ENCODE measurements around the gene COL4A2. TPM values are rescaled to one million over a fixed set of nuclear protein-coding genes. Genes with fewer than 3 reads are reported as not detected.
"Not testable (repeated sequence)": the region's sequence is repeated elsewhere in the genome, so short reads cannot be mapped to it uniquely, and the experiment has no call there.

Gene COL4A2
- polyA plus RNA-seq, 1 donor (not counting 4 experiments of a cell fraction or from before 2014, with no cell fraction given): 30.7 TPM

DNA sequence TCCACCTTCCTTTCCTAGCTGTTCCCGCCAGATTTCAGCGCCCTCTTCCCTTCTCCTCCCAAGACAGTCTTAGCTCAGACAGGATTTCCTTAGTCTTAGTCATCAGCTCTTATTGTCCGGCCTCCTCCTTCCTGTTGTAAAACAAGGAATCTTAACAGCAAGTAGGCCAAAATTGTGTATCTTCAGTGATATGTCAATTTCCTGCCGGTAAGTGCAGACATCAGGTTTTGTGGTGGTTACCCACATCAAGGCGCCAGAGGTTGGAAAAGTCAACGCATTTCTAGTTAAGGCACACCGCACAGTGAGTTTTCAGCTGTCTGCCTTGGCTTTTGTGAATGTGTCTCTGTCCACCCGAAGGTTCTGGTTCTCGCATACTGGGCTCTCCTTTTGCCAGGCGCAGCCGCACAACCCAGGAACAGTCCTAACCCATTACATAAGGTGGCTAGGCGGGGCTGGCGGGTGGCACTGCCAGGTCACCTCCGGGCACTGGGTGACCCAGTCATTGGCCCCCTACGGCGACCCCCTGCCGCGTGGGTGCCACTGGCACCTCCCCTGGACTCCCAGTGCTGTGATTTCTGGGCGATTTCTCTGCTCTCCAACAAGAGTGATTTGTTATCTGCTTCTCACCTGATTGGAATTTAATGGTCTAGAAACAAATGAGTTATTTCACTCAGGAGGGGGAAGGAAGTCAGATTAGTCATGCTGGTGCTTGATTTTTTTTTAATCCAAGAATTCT is 12.9 kb downstream of the COL4A2 start:
- no peaks in the 10 kb centered on the region for H3K9me1 ChIP-seq (ENCODE audit: control insufficient read depth, extremely low read depth, insufficient read depth, low read length)
- no peaks in the 10 kb centered on the region for H3K9me3 ChIP-seq (ENCODE audit: control insufficient read depth, low read depth, low read length)
- peak overlapping the region; percentile 64 for H3K9ac ChIP-seq (ENCODE audit: control insufficient read depth, extremely low read depth, insufficient read depth, low read length)
- H3K4me3 ChIP-seq (ENCODE audit: control insufficient read depth in 2 of 3, extremely low read depth in 1 of 3, insufficient read depth in 2 of 3, low read depth in 1 of 3, low read length in 3 of 3): peak overlapping the region; percentile 19 to 58 (median 56)
- H4K20me1 ChIP-seq (ENCODE audit: control insufficient read depth, extremely low read depth, insufficient read depth, low read length): no peaks in the 10 kb centered on the region
- H2AFZ ChIP-seq (ENCODE audit: control insufficient read depth, low read length): peak overlapping the region; percentile 33
- H3K36me3 ChIP-seq (ENCODE audit: control insufficient read depth in 2 of 2, extremely low read depth in 1 of 2, insufficient read depth in 2 of 2, low read length in 2 of 2): peaks cover 2 to 8% of the 10 kb centered on the region in 2 experiments
- dilution Hi-C loops (cut with MboI; ENCODE audit: extremely low pct_ligation_motif_present, low sequenced_read_pairs): no loop called here
- H3K27ac ChIP-seq (ENCODE audit: control insufficient read depth, insufficient read depth, low read length): peak overlapping the region; percentile 95
- no peak for DNase-seq (ENCODE audit: low read depth, low spot score)
- H3K4me1 ChIP-seq (ENCODE audit: control insufficient read depth, extremely low read depth, insufficient read depth, low read length): peaks cover 26% of the 10 kb centered on the region
- H3K4me2 ChIP-seq (ENCODE audit: control insufficient read depth, extremely low read depth, insufficient read depth, low read depth, low read length): peak overlapping the region; percentile 92
- peak; percentile 94 for FAIRE-seq
- TF ChIP-seq EZH2 (IDR thresholded peaks at IDR 0.05; ENCODE audit: low read length): no peak
- TF ChIP-seq, protein P1, sequence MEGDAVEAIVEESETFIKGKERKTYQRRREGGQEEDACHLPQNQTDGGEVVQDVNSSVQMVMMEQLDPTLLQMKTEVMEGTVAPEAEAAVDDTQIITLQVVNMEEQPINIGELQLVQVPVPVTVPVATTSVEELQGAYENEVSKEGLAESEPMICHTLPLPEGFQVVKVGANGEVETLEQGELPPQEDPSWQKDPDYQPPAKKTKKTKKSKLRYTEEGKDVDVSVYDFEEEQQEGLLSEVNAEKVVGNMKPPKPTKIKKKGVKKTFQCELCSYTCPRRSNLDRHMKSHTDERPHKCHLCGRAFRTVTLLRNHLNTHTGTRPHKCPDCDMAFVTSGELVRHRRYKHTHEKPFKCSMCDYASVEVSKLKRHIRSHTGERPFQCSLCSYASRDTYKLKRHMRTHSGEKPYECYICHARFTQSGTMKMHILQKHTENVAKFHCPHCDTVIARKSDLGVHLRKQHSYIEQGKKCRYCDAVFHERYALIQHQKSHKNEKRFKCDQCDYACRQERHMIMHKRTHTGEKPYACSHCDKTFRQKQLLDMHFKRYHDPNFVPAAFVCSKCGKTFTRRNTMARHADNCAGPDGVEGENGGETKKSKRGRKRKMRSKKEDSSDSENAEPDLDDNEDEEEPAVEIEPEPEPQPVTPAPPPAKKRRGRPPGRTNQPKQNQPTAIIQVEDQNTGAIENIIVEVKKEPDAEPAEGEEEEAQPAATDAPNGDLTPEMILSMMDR (optimal IDR thresholded peaks at IDR 0.05 in 1 of 3, IDR thresholded peaks at IDR 0.05 in 1 of 3, conservative IDR thresholded peaks at IDR 0.05 in 1 of 3; ENCODE audit: extremely low read depth in 1 of 3, insufficient read depth in 2 of 3, low read length in 3 of 3): no peak
- no peaks in the 10 kb centered on the region for H3K27me3 ChIP-seq (ENCODE audit: control insufficient read depth, extremely low read depth, insufficient read depth, low read length)
- H3K79me2 ChIP-seq (ENCODE audit: control insufficient read depth, insufficient read depth, low read length): peaks cover 74% of the 10 kb centered on the region

DNA sequence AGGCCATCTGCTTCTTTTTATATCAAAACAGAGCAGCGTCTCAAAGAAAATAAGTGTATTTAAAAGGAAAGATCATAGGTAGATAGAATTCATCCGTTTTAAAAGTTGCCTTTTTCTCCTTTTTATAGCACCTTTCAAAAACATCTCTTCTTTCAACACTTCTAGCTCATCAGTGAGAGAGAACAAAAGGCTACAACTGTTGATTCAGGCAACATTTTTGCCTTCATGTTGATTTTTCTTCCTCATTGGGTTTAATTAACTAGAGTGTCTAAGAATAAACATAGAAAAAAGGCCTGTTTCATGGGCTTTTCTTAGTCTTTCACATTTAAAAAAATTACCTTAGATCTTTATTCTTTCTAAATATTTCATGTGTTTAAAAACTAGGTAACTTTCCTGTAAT is 13.6 kb downstream of the COL4A2 start:
- Histone ChIP-seq H4K20me1 (ENCODE audit: control insufficient read depth, extremely low read depth, insufficient read depth, low read length) (no peaks in the 10 kb centered on the region), H2AFZ (ENCODE audit: control insufficient read depth, low read length) (no peak overlapping the region), H3K9me1 (ENCODE audit: control insufficient read depth, extremely low read depth, insufficient read depth, low read length) (no peaks in the 10 kb centered on the region)

DNA sequence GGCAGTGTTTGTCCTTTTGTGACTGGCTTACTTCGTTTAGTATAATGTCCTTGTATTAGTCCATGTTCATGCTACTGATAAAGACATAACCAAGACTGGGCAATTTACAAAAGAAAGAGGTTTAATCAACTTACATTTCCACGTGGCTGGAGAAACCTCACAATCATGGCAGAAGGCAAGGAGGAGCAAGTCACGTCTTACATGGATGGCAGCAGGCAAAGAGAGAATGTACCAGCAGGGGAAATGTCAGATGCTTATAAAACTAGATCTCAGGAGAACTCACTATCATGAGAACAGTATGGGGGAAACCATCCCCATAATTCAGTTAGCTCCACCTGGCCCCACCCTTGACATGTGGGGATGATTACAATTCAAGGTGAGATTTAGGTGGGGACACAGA is 14.5 kb downstream of the COL4A2 start:
- peak; percentile 32 for FAIRE-seq
- dilution Hi-C loops (cut with MboI; ENCODE audit: extremely low pct_ligation_motif_present, low sequenced_read_pairs); H3K9me1 ChIP-seq (ENCODE audit: control insufficient read depth, extremely low read depth, insufficient read depth, low read length); H2AFZ ChIP-seq (ENCODE audit: control insufficient read depth, low read length); DNase-seq (ENCODE audit: low read depth, low spot score); H3K27me3 ChIP-seq (ENCODE audit: control insufficient read depth, extremely low read depth, insufficient read depth, low read length); H3K9ac ChIP-seq (ENCODE audit: control insufficient read depth, extremely low read depth, insufficient read depth, low read length); H3K36me3 ChIP-seq (ENCODE audit: control insufficient read depth in 2 of 2, extremely low read depth in 1 of 2, insufficient read depth in 2 of 2, low read length in 2 of 2); H3K27ac ChIP-seq (ENCODE audit: control insufficient read depth, insufficient read depth, low read length); H3K4me3 ChIP-seq (ENCODE audit: control insufficient read depth in 2 of 3, extremely low read depth in 1 of 3, insufficient read depth in 2 of 3, low read depth in 1 of 3, low read length in 3 of 3); H4K20me1 ChIP-seq (ENCODE audit: control insufficient read depth, extremely low read depth, insufficient read depth, low read length); H3K9me3 ChIP-seq (ENCODE audit: control insufficient read depth, low read depth, low read length); H3K4me2 ChIP-seq (ENCODE audit: control insufficient read depth, extremely low read depth, insufficient read depth, low read depth, low read length): not testable (repeated sequence)
- Histone ChIP-seq H3K79me2 (ENCODE audit: control insufficient read depth, insufficient read depth, low read length) (peaks cover 75% of the 10 kb centered on the region), H3K4me1 (ENCODE audit: control insufficient read depth, extremely low read depth, insufficient read depth, low read length) (peaks cover 26% of the 10 kb centered on the region)

More for the DNA sequence above, 13.6 kb downstream of the COL4A2 start:
- DNase-seq (ENCODE audit: low read depth, low spot score) (no peak), FAIRE-seq (no peak)
- dilution Hi-C loops (cut with MboI; ENCODE audit: extremely low pct_ligation_motif_present, low sequenced_read_pairs): no loop called here
- Histone ChIP-seq H3K27ac (ENCODE audit: control insufficient read depth, insufficient read depth, low read length) (peak overlapping the region; percentile 95), H3K36me3 (ENCODE audit: control insufficient read depth in 2 of 2, extremely low read depth in 1 of 2, insufficient read depth in 2 of 2, low read length in 2 of 2) (peaks cover 2 to 8% of the 10 kb centered on the region in 2 experiments), H3K9ac (ENCODE audit: control insufficient read depth, extremely low read depth, insufficient read depth, low read length) (peak overlapping the region; percentile 64), H3K27me3 (ENCODE audit: control insufficient read depth, extremely low read depth, insufficient read depth, low read length) (no peaks in the 10 kb centered on the region), H3K4me3 (ENCODE audit: control insufficient read depth in 2 of 3, extremely low read depth in 1 of 3, insufficient read depth in 2 of 3, low read depth in 1 of 3, low read length in 3 of 3) (peak overlapping the region in 1 of 3 experiments; percentile 43), H3K79me2 (ENCODE audit: control insufficient read depth, insufficient read depth, low read length) (peaks cover 75% of the 10 kb centered on the region), H3K4me1 (ENCODE audit: control insufficient read depth, extremely low read depth, insufficient read depth, low read length) (peaks cover 26% of the 10 kb centered on the region), H3K4me2 (ENCODE audit: control insufficient read depth, extremely low read depth, insufficient read depth, low read depth, low read length) (peak overlapping the region; percentile 92), H3K9me3 (ENCODE audit: control insufficient read depth, low read depth, low read length) (no peaks in the 10 kb centered on the region)
- TF ChIP-seq, protein P1 (optimal IDR thresholded peaks at IDR 0.05 in 1 of 3, IDR thresholded peaks at IDR 0.05 in 1 of 3, conservative IDR thresholded peaks at IDR 0.05 in 1 of 3; ENCODE audit: extremely low read depth in 1 of 3, insufficient read depth in 2 of 3, low read length in 3 of 3): no peak
- no peak for TF ChIP-seq EZH2 (IDR thresholded peaks at IDR 0.05; ENCODE audit: low read length)

Data from keratinocyte (primary cell).